CD4-positive, alpha-beta T cell treated with Interleukin-2 at 100 ng/mL for 4 hours (primary cell): ENCODE measurements around the gene CYREN.
"Not testable (repeated sequence)": the region's sequence is repeated elsewhere in the genome, so short reads cannot be mapped to it uniquely, and the experiment has no call there.

Source experiments
- DNase-seq: peaks from one replicate; pipeline ENCODE4 v3.0.0-alpha.2; 2020; ENCODE audit warnings: low spot score

Gene CYREN

GRCh38 chr7:135159359-135160085, 11.0 kb downstream of the CYREN start:
- DNase-seq: no peak

DNA sequence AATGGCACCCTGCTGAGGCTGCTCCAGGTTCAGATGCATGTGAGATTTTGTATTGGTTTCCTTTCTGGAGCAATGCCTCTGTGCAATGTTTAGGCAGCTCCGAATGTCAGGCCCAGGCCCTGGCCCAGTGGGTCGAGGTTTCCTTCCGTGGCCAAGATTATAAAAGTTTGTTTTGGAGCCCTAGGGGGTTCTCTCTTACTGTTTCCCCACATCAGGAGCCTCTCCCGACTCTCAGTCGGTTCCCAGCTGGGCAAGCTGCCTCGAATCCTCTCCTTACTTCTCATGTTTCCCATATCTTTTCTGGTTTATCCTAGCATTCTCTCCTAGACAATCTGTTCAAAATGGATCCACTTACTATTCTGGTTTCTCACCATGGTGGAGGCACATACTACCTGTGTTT, 11.6 kb downstream of the CYREN start:
- DNase-seq: no peak

GRCh38 chr7:135158141-135158655, 12.3 kb downstream of the CYREN start:
- no peak for DNase-seq

DNA sequence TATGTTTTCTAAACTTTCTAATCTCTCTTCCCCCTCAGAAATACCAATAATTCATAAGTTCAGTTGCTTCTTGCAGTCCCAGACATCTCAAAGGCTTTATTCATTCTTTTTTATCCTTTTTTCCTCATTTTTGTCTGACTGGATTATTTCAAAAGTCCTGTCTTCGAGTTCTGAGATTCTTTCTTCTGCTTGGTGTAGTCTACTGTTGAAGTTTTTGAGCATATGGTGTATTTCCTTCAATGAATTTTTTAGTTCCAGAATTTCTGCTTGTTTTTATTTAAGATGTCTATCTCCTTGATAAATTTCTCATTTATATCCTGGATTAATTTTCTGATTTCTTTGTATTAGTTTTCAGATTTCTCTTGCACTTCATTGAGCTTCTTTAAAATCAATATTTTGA, 14.2 kb downstream of the CYREN start:
- DNase-seq: no peak

DNA sequence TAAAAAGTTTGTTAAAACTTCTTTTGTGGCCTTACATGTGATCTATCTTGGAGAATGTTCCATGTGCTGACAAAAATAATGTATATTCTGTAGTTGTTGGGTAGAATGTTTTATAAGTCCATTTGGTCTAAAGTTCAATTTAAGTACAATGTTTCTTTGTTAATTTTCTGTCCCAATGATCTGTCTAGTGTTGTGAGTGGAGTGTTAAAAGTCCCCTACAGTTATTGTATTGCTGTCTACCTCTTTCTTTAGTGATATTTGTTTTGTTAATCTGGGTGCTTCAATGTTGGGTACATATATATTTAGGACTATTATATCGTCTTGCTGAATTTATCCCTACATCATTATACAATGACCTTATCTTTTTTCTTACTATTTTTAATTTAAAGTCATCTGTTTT, 15.8 kb downstream of the CYREN start:
- no peak for DNase-seq

- DNase-seq: no peak
These were observed 18.1 kb downstream of the CYREN start for GRCh38 chr7:135152442-135152841.

DNA sequence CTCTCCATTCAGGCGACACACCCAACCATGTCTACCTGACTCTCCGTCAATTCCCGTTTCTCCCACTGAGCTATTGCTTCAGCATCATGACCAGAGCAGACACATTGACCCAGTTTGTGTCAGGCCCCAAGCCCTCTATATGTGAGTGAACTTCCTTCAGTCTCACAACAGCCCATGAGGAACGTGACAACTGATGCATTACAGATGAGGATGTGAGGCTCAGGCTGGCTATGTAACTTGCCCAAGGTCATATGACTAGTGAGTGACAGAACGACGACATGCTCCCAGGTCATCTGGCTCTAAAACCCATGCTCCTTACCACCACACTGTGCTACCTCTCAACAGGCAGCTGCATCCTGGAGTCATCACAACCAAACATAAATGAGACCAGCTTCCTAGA, 19.0 kb downstream of the CYREN start:
- DNase-seq: no peak

DNA sequence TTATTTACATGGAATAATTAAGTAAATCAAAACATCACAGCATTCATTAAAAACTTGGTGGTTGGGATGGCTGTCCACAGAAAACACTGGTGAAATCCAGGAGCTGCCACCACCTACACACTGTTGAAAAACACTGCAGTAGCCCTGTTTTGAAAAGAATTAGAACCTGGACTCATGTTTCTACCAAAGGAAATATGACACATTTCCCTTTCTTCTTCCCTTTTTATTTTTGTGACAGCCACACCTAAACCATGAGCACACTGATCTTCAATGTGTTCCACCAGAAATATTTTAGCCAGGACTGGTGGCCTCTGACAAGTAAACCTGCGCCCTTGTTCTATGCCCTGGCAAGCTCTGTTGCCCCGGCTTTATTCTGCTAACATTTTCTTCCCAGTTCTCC, 19.4 kb downstream of the CYREN start:
- no peak for DNase-seq

DNA sequence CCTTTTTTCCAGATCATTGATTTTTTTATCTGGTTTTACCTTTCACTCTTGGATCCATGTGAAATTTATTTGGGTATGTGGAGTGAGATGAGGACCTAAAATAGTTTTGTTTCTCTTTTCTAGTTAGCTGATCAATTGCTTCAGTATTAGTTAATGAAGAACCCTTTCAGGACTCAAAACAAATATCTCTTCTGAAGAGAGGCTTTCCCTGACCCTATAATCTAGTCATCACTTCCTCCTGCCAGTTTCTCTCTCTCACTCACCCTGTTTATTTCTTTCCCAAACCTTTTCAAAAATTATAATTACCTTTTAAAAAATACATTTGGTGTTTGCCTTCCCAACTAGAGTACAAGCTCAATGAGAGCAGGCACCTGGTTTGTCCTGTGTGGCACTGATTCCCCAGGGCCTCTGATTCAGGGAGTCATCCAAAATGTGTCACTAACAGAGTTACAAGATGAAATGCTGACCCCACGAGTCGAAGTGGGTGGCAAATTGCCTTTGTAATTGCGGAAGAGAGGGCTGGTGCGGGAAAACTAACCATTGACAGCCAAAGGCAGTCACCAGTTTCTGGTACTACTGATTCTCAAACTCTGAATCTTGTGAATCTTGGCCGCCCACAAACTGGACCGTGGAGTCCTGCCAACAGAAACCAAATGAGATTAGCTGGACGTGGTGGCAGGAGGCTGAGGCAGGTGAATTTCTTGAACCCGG, 20.3 kb downstream of the CYREN start:
- no peak for DNase-seq

- DNase-seq: peak; percentile 78
These were observed 22.4 kb downstream of the CYREN start, which contains the start of gene TMEM140 for GRCh38 chr7:135147899-135148721. TMEM140 (plus strand) TSS chr7:135148072; CDS start chr7:135164442, 16,370 bp downstream.

GRCh38 chr7:135147341-135147898, 23.1 kb downstream of the CYREN start:
- DNase-seq: peak; percentile 43

DNA sequence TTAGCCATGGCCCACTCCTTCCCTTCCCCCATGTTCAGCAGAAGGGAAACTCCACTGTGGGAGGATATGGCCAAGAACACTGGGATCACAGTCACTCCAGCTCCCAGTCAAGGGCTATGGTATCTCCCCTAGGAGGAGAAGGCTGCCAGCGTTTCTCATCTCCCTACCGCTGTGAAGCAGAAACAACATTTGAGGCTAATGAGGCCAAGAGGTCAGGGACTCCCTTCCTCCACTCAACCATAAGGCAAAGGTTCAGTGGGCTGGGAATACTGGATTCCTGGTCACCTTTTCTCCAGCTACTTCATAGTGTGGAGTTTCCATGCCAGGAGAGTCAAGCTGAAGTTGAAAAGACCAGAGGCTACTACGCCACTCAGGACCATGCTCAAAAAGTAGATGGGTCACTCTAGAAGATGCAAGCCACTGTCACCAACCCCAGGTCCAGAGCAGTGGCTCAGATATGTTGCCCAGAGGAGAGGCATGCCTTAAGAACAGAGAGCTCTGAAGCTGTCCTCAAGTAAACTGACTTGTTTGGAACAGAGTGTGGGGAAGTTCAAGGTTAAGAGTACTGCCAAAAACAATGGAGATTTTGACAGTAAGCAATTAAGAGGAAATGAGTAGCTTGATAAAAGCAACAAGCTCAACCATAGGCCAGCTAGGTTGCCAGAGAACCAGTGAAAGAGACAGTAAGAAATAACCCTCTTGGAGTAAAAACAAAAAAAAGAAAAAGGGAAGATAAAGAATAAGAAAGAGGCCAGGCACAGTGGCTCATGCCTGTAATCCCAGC, 26.4 kb downstream of the CYREN start:
- no peak for DNase-seq

DNA sequence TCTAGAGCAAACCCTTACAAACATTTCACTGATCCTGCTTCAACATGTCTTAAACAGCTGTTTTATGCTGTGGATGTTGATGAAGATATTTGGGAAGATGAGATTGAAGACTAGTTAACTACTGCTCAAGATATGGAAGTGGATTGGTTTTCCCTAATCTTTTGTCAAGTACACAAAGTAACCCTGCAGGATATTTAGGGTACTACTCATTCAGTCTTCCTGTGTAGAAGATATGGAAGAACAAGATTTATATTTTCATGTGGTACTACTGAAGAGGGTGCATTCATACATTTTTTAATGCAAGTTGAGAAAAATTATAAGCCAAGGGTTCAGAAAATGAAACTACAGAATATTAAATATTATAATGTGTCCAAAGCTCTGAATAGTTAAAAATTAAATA, 40.9 kb downstream of the CYREN start:
- DNase-seq: no peak

DNA sequence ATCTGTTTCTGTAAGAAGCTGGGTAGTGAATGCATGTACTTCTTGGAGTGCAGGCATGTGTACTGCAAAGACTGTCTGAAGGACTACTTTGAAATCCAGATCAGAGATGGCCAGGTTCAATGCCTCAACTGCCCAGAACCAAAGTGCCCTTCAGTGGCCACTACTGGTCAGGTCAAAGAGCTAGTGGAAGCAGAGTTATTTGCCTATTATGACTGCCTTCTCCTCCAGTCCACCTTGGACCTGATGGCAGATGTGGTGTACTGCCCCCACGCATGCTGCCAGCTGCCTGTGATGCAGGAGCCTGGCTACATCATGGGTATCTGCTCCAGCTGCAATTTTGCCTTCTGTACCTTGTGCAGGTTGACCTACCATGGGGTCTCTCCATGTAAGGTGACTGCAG, 41.6 kb downstream of the CYREN start:
- no peak for DNase-seq

DNA sequence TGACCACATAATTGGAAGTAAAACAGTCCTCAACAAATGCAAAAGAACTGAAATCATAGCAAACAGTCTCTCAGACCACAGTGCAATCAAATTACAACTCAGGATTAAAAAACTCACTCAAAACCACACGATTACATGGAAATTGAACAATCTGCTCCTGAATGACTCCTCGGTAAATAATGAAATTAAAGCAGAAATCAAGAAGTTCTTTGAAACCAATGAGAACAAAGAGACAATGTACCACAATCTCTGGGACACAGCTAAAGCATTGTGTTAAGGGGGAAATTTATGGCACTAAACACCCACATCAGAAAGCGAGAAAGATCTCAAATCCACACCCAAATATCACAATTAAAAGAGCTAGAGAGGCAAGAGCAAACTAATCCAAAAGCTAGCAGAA, 45.9 kb downstream of the CYREN start:
- not testable (repeated sequence) for DNase-seq

- no peak for DNase-seq
These were observed 48.6 kb downstream of the CYREN start for GRCh38 chr7:135121868-135122267.

DNA sequence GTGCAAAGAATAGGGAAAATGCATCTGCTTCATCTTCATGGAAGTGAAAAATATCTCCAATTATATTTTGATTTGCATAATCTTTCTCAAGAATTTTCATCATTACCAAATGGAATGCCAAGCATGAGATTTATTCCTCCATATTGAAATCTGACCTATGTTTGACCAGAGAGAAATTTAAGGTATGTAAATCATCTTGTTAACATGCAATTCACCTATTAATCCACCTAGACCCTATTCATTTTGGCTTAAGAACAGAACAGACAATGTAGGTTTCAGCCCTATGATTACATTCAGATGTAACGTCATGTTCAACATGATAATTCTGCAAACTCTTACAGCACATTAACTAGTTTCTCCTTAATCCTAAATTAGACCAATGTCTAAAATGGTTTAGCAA, 53.4 kb downstream of the CYREN start:
- DNase-seq: no peak
